Natural killer cell treated with Interleukin-12 subunit alpha and Interleukin-12 subunit beta and Interleukin-15 and Interleukin-18, amount 100 ng/mL, for 72 hours (primary cell): ENCODE results near the gene GPR61. TPM values are rescaled to one million over a fixed set of nuclear protein-coding genes. Genes with fewer than 3 reads are reported as not detected.

Source experiments
- ATAC-seq, 2 donors: fragments of 150-1000 bp; cut with Tn5 transposase in 1 of 2; sonication (Bioruptor Pico), chemical (Tn5 transposase) in 1 of 2; 2 replicates each; pipeline ENCODE4 v1.10.0; 2021
- DNase-seq: peaks from one replicate; pipeline ENCODE4 v3.0.0; 2022; ENCODE audit warnings: low spot score
- H3K27ac Mint-ChIP-seq, 2 donors: 1 replicate in 1 of 2; 2 replicates in 1 of 2; pipeline ENCODE4 v1.8.0; 2022; ENCODE audit warnings: mixed read lengths in 2 of 2, mild to moderate bottlenecking in 1 of 2, moderate library complexity in 1 of 2
- H3K27me3 Mint-ChIP-seq, 2 donors: 1 replicate in 1 of 2; 2 replicates in 1 of 2; pipeline ENCODE4 v1.8.0; 2022; ENCODE audit warnings: mixed read lengths in 2 of 2
- H3K36me3 Mint-ChIP-seq: one replicate; pipeline ENCODE4 v1.8.0; 2022; ENCODE audit warnings: mixed read lengths
- H3K4me1 Mint-ChIP-seq, 2 donors: 1 replicate in 1 of 2; 2 replicates in 1 of 2; pipeline ENCODE4 v1.8.0; 2022; ENCODE audit warnings: low read depth in 2 of 2, mixed read lengths in 2 of 2, mild to moderate bottlenecking in 1 of 2
- H3K4me3 Mint-ChIP-seq: one replicate; pipeline ENCODE4 v1.8.0; 2022; ENCODE audit warnings: mixed read lengths
- H3K9me3 Mint-ChIP-seq: 2 replicates; pipeline ENCODE4 v1.8.0; 2022; ENCODE audit warnings: mixed read lengths
- total RNA-seq, 2 donors: library from RNA; stranded (reverse); gene quantifications; one replicate each; pipeline ENCODE4 v1.2.3, GENCODE V29; 2022

Gene GPR61
- total RNA-seq, 2 donors from 2014 or later = not detected

DNA sequence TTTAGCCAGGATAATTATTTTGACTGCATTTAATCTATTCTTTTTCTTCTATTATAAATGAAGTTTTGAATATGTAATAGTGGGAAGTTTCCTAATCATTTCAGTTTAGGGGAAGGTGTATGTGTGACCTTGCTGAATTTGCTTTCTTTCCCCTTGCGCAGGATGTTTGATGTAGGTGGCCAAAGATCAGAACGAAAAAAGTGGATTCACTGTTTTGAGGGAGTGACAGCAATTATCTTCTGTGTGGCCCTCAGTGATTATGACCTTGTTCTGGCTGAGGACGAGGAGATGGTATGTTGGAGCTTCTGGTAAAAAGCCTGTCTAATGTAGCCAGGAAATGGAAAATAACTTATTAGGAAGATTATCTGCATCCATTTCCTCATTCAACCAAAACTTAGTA lies 46.4 kb downstream of the GPR61 start:
- H3K27me3 Mint-ChIP-seq = no peaks in the 10 kb centered on the region
- H3K9me3 Mint-ChIP-seq = no peaks in the 10 kb centered on the region
- peaks cover 27% of the 10 kb centered on the region for H3K36me3 Mint-ChIP-seq
- ATAC-seq (no peak), DNase-seq (no peak)
- no peak overlapping the region for H3K27ac Mint-ChIP-seq
- no peak overlapping the region for H3K4me3 Mint-ChIP-seq
- peaks cover 5 to 7% of the 10 kb centered on the region in 2 donors for H3K4me1 Mint-ChIP-seq

DNA sequence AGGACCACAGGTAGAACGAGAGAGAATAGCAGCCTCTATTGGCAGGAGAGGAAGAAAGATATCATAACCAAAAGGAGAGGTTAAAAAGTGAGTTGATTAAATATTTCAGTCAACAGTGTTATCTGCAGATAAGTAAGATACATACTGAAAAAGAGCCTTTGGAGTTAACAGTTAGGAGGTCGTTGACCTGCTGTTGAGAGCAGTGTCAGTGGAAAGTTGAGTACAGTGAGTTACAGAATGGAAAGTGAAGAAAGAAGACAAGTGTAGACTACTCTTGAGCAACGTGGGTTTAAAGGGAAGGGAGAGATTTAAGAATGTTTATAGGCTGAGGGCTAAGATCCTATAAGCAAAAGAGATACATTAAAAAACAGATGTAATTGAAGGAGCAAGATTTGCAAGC lies 49.5 kb downstream of the GPR61 start:
- Mint-ChIP-seq H3K4me1 (peaks cover 5 to 7% of the 10 kb centered on the region in 2 donors), H3K36me3 (peaks cover 32% of the 10 kb centered on the region), H3K27me3 (no peaks in the 10 kb centered on the region), H3K27ac (no peak overlapping the region), H3K4me3 (no peak overlapping the region), H3K9me3 (no peaks in the 10 kb centered on the region)
- DNase-seq (no peak), ATAC-seq (no peak)

DNA sequence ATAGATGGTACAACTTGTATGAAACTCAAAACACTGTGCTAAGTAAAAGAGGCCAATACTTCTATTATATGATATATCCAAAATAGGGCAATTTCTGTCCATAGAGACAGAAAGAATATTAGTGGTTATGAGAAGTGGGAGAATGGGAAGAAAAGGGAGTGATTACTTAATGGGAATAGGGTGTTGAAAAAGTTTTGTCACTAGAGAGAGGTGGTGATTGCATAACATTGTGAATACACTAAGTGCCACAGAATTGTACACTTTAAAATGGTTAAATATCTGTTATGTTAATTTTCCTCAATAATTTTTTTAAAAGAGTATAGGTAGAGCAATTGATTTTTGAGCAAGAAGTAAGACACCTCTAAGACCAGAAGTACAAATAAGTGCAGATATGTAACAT lies 50.0 kb downstream of the GPR61 start:
- Mint-ChIP-seq H3K27me3 (no peaks in the 10 kb centered on the region), H3K27ac (no peak overlapping the region), H3K4me3 (no peak overlapping the region), H3K9me3 (no peaks in the 10 kb centered on the region), H3K4me1 (peaks cover 4 to 5% of the 10 kb centered on the region in 2 donors), H3K36me3 (peaks cover 29% of the 10 kb centered on the region)
- DNase-seq = no peak
- ATAC-seq = no peak

DNA sequence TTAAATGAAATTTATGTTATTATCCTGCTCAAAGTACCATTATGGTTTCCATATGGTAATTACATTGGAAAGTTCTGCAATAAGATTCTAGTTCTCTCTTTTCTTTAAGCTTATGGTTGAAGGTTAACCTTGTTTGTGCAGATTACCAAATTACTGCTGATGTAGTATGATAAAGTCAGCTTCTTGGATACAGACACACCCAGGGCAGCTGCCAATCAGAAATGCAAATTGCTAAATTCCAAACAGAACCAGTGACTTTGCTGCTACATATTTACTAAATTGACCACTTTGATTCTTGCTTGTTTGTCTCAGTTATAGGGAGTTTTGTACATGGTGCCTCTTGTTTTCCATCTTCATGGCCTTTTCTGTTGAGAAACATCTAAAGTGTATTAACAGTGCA lies 53.2 kb downstream of the GPR61 start:
- H3K27me3 Mint-ChIP-seq = no peaks in the 10 kb centered on the region
- no peak for DNase-seq
- peaks cover 23% of the 10 kb centered on the region for H3K36me3 Mint-ChIP-seq
- no peak overlapping the region for H3K4me3 Mint-ChIP-seq
- H3K4me1 Mint-ChIP-seq = peaks cover 3 to 5% of the 10 kb centered on the region in 2 donors
- no peak overlapping the region for H3K27ac Mint-ChIP-seq
- ATAC-seq = no peak
- no peaks in the 10 kb centered on the region for H3K9me3 Mint-ChIP-seq

DNA sequence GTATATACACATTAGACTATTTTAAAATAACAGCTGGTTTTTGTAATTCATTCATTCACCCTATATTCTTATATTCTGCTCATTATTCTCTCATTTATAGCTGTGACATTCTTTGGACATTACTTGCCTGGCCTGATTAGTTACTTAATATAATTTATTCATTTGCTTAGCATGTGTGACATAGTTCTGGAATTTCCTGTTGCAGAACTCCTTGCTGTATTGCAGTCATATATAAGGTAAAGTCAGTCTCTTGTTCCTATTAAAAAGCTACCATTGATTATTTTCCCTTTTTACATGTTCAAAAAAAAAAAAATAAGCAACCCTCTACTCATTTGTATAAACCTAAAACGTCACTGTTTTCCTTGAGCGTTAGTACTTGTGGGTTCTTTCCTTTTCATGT lies 55.9 kb downstream of the GPR61 start:
- no peaks in the 10 kb centered on the region for H3K9me3 Mint-ChIP-seq
- no peaks in the 10 kb centered on the region for H3K27me3 Mint-ChIP-seq
- peaks cover 16% of the 10 kb centered on the region for H3K36me3 Mint-ChIP-seq
- DNase-seq (no peak), ATAC-seq (no peak)
- H3K4me1 Mint-ChIP-seq = no peaks in the 10 kb centered on the region
- H3K4me3 Mint-ChIP-seq = no peak overlapping the region
- H3K27ac Mint-ChIP-seq = no peak overlapping the region

Other genes with a start within 250 kb of the GPR61 start
- gene MYBPHL, start 232.9 kb upstream of the GPR61 start, total RNA-seq = not detected
- 1 to 10 TPM; 5.8 to 7.9 TPM for gene SORT1, start 142.0 kb upstream of the GPR61 start, total RNA-seq
- 100 to 1,000 TPM; 194 to 201 TPM for gene PSMA5, start 113.4 kb upstream of the GPR61 start, total RNA-seq
- gene SYPL2, start 73.3 kb upstream of the GPR61 start, total RNA-seq = not detected
- 10 to 100 TPM in 1 of 2 donors, 1 to 10 TPM in 1; 8.4 to 19.9 TPM for gene ATXN7L2, start 56.0 kb upstream of the GPR61 start, total RNA-seq
- gene CYB561D1, start 45.8 kb upstream of the GPR61 start, total RNA-seq = 10 to 100 TPM; 13.1 to 18.7 TPM
- gene AMIGO1, start 30.1 kb upstream of the GPR61 start, total RNA-seq = 1 to 10 TPM in 1 of 2 donors, under 1 TPM in 1; 0.90 to 1.0 TPM
- 1 to 10 TPM; 8.9 to 10.0 TPM for gene GNAI3, start 8.7 kb downstream of the GPR61 start, total RNA-seq
- gene GNAT2, start 79.7 kb downstream of the GPR61 start, total RNA-seq = under 1 TPM in 1 of 2 donors, not detected in 1; 0.64 TPM
- 100 to 1,000 TPM in 1 of 2 donors, 10 to 100 TPM in 1; 79.0 to 144 TPM for gene AMPD2, start 80.0 kb downstream of the GPR61 start, total RNA-seq
- 10 to 100 TPM in 1 of 2 donors, 1 to 10 TPM in 1; 8.4 to 25.1 TPM for gene GSTM4, start 116.2 kb downstream of the GPR61 start, total RNA-seq
- 10 to 100 TPM in 1 of 2 donors, 1 to 10 TPM in 1; 3.6 to 10.8 TPM for gene GSTM2, start 128.2 kb downstream of the GPR61 start, total RNA-seq
- 10 to 100 TPM in 1 of 2 donors, not detected in 1; 43.1 TPM for gene GSTM1, start 147.9 kb downstream of the GPR61 start, total RNA-seq
- gene GSTM5, start 172.4 kb downstream of the GPR61 start, total RNA-seq = not detected
- gene GSTM3, start 201.2 kb downstream of the GPR61 start, total RNA-seq = 1 to 10 TPM; 2.3 to 4.0 TPM
- not detected for gene EPS8L3, start 224.1 kb downstream of the GPR61 start, total RNA-seq